AG10803 (cell line): ENCODE data around the gene ZMYM3.

Source experiments
- DNase-seq: peaks from one replicate; pipeline ENCODE4 v3.0.0; 2010; ENCODE audit warnings: low read depth
- H3K4me3 ChIP-seq: 2 replicates; pipeline ENCODE4 v1.5.1; 2011; ENCODE audit warnings: mild to moderate bottlenecking, low read length, control low read depth
- TF ChIP-seq, protein P1 (sequence below): conservative IDR thresholded peaks from 2 replicates; pipeline ENCODE4 v1.5.1; 2011; ENCODE audit warnings: mild to moderate bottlenecking, low read length, control low read depth, inconsistent platforms

ZMYM3 gene

DNA sequence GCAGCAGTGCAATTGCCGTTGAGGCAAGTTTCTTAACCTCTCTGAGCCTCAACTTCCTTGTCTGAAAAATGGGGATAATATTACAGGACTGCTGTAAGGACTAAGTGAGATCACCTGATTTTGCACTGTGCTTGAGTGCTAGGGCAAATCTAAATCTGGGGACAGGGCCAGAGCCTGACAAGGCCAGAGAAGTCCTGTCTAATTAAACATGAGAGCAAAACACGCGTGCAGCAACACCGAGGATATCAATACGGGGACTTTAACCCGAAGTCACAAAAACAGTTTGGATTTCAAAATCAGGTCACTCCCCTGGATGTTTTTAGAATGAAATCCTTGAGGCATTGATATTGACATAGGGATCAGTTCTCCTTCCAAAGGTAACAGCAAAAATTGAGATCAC lies 36.6 kb downstream of the ZMYM3 start:
- DNase-seq, result no peak
- TF ChIP-seq, protein P1, sequence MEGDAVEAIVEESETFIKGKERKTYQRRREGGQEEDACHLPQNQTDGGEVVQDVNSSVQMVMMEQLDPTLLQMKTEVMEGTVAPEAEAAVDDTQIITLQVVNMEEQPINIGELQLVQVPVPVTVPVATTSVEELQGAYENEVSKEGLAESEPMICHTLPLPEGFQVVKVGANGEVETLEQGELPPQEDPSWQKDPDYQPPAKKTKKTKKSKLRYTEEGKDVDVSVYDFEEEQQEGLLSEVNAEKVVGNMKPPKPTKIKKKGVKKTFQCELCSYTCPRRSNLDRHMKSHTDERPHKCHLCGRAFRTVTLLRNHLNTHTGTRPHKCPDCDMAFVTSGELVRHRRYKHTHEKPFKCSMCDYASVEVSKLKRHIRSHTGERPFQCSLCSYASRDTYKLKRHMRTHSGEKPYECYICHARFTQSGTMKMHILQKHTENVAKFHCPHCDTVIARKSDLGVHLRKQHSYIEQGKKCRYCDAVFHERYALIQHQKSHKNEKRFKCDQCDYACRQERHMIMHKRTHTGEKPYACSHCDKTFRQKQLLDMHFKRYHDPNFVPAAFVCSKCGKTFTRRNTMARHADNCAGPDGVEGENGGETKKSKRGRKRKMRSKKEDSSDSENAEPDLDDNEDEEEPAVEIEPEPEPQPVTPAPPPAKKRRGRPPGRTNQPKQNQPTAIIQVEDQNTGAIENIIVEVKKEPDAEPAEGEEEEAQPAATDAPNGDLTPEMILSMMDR, result no peak
- H3K4me3 ChIP-seq, result no peak overlapping the region

DNA sequence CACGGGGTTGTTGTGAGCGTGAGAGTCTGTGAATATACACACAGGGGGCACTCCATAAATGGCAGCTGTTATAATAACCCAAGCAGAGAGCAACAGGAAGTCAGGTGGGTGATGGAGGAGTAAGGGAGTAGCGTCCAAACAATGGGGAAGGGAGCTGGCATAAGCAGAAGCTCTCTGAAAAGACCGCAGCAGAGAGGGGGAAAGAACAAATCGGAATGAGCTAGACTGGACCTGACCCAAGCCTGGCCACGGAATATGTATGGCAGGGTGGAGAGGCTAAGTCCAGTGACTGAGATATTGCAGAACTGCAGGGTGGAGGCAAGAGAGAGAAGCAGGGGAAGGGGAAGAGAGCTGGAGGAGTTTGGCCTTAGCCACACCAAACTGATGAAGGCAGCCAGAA lies 37.5 kb downstream of the ZMYM3 start:
- no peak overlapping the region for H3K4me3 ChIP-seq
- DNase-seq, result no peak
- TF ChIP-seq, protein P1, result no peak

DNA sequence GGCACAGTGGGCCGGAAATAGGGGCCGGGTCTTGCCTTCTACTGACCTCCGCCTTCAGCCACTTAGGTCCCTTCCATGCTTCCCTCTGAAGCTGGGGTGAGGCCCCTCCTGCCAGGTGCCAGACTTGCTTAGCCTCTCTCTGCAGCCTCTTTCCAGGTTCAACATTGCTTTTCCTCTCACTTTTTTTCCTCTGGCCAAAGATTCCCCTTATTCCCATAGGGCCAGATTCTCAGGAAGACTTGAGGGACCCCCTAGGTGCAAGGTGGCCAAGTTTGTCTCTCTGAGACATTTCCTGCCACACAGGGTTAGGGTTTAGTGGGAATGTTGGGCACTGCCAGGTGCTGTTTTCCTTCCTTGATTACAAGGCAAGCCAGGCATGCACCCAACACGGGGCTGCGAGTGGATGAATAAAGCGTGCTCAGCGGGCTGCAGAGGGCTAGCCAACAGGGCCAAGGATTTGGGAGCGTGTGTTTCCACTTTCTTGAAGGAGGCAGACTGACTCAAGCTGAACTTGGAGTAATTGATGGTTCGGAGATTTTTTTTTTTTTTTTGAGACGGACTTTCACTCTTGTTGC lies 38.5 kb downstream of the ZMYM3 start:
- TF ChIP-seq, protein P1, result no peak
- DNase-seq, result no peak
- no peak overlapping the region for H3K4me3 ChIP-seq

DNA sequence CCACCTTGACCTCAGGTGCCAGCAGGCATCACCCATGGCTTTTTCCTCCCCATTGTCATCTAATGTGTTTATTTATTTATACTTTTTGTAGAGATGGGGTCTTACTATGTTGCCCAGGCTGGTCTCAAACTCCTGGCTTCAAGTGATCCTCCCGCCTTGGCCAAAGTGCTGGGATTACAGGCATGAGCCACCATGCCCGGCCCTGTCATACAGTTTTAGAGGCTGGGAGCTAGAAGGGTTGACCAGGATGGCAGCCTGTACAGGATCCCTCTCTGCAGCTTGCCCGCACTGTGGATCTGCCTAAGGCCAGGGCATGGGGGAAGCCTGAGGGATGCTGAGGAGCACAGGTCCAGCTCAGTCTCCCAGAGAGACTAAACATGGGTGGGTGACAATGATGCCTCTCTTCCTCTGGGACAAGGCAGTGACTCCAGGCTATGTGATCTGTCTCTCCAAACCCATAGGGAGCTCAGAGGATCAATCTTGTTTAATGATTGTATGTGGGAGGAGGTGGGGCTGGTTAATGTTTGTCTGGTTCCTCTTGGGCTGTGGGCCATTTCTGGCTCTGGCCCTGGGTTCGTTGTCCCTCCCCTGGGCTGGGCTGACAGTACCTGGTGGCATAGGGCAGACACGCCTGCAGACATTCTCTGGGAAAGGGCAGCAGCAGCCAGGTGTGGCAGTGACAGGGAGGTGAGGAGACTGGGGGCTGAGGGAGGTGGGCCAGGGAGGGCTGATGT lies 39.2 kb downstream of the ZMYM3 start:
- no peak for DNase-seq
- TF ChIP-seq, protein P1, result no peak
- no peak overlapping the region for H3K4me3 ChIP-seq

DNA sequence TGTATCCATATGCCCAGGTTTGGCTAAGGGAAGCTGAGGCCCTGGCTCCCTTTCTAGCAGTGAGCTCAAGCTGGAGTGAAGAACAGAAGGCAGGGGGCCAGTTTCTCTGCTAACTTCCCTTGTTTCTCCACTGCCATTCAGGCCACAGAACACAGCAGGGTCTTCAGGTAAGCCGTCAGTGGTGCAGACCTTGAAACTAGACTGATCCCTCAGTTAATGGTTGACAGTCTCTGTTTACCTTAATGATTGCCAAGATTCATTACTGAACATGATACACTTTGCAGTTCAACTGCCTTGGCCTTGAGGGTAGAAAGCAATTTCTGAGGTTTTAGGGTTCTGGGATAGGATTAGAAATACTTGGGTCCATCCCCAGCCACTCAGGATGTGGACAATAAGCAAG lies 39.8 kb downstream of the ZMYM3 start:
- TF ChIP-seq, protein P1, result no peak
- no peak for DNase-seq
- no peak overlapping the region for H3K4me3 ChIP-seq

DNA sequence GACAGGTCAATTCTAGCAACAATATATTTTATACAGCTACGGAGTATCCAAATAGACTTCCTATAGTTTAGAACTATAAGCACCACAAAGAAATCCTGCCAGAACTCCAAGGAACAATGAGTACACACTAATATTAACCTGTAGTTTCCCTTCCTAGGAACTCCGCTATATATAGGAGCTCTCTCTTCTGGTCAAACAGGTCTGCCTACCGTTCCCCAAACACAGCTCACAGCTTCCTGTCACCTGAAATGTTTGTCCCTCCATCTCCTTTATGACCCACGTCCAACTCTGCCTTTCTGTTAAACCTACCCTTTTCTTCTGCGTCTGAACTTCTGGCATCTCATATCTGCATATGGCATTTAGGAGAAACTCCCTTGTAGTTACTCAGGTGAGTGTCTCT lies 41.4 kb downstream of the ZMYM3 start:
- TF ChIP-seq, protein P1, result no peak
- no peak overlapping the region for H3K4me3 ChIP-seq
- DNase-seq, result no peak

DNA sequence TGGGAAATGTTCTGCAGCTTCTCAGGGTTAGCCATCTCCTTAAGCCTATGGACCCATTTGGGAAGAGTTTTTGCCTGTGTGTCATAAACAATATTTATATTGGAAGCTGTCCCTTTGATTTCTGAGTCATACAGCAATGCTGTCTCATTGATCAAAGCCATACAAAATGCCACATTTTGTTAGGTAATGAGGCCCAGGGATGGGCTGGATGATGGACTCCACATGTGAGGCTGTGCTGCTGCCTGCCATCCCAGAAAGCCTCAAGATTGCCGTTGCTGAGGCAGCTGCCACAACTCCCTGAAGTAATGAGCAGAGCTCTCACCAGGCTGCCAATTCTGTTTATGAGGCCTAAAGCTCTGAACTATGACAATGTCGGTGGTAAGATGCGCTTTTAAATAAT lies 43.1 kb downstream of the ZMYM3 start:
- H3K4me3 ChIP-seq, result no peak overlapping the region
- peak; percentile 66 for DNase-seq
- TF ChIP-seq, protein P1, result no peak
